OCI-LY3 (cell line): ENCODE data around the gene CTNNA3.

Source experiments
- EZH2phosphoT487 ChIP-seq: fragments of 200-600 bp; shearing (Covaris generic); IDR thresholded peaks from 2 replicates; pipeline ENCODE4 v1.6.1; 2018; ENCODE audit warnings: antibody characterized with exemption, mixed run types, low read depth
- TF ChIP-seq, protein P1 (sequence below): fragments of 200-600, 300-600 bp; sonication (generic); IDR thresholded peaks from 2 replicates; pipeline ENCODE4 v1.5.1; 2014; ENCODE audit warnings: antibody characterized with exemption, low read length, low read depth

DNA sequence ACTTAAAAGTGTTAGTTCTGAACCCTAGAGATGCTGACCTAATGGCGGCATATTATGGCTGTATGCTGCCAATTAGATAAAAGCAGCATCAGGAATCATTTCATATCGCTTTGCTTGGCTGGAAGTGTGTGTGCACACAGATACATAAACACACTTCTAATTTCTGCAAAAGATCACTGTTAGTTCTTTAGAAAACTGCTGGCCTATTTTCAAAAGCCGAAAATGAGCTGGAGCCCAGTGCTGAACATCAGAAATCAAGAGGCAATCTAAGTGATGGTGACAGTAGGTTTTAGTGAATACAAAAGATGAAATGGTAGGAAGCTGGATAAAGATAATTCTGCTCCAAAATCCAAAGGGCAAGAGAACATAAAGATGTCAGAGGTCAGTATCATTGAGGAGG, 1516.0 kb downstream of the CTNNA3 start:
- TF ChIP-seq, protein P1, sequence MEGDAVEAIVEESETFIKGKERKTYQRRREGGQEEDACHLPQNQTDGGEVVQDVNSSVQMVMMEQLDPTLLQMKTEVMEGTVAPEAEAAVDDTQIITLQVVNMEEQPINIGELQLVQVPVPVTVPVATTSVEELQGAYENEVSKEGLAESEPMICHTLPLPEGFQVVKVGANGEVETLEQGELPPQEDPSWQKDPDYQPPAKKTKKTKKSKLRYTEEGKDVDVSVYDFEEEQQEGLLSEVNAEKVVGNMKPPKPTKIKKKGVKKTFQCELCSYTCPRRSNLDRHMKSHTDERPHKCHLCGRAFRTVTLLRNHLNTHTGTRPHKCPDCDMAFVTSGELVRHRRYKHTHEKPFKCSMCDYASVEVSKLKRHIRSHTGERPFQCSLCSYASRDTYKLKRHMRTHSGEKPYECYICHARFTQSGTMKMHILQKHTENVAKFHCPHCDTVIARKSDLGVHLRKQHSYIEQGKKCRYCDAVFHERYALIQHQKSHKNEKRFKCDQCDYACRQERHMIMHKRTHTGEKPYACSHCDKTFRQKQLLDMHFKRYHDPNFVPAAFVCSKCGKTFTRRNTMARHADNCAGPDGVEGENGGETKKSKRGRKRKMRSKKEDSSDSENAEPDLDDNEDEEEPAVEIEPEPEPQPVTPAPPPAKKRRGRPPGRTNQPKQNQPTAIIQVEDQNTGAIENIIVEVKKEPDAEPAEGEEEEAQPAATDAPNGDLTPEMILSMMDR = no peak
- no peak for TF ChIP-seq EZH2phosphoT487
